GM10248 (cell line): Measurements from ENCODE around the gene GSN.

Experiments used
- CTCF ChIA-PET: fragments of 300-600 bp; sonication (Branson Sonifier 250); formaldehyde crosslinking; extraction: SDS; loops from one replicate; lab custom pipeline; 2021; ENCODE audit warnings: antibody characterized with exemption; lab: Yijun Ruan, JAX
- POLR2A ChIA-PET: fragments of 350-650 bp; sonication (Branson Sonifier 250); formaldehyde crosslinking; extraction: SDS; loops from one replicate; lab custom pipeline; 2020; ENCODE audit warnings: antibody characterized with exemption; lab: Yijun Ruan, JAX
- DNase-seq: peaks from one replicate; pipeline ENCODE4 v3.0.0; 2012; ENCODE audit errors: extremely low spot score
- CTCF ChIP-seq: IDR thresholded peaks from 2 replicates; pipeline ENCODE4 v1.5.1; 2012; ENCODE audit warnings: mild to moderate bottlenecking, low read depth; ENCODE audit errors: extremely low read depth, missing control alignments, control extremely low read depth

Gene GSN

GRCh38 chr9:121261107-121261460 is 6.9 kb upstream of the GSN start:
- no peak for TF ChIP-seq CTCF
- ChIA-PET POLR2A (no interaction called here), CTCF (interaction anchor here (1.2 to 2.6 kb wide), 3 partner anchors 8 to 17 kb away, joined by 3 to 10 read pairs (median 7); no protein-coding TSS in a partner anchor)
- DNase-seq = no peak

- CTCF ChIA-PET = interaction anchor here (0.8 to 2.6 kb wide), 4 partner anchors 8 to 58 kb away, joined by 3 to 10 read pairs (median 6); no protein-coding TSS in a partner anchor
- DNase-seq = no peak
- POLR2A ChIA-PET = no interaction called here
- TF ChIP-seq CTCF = no peak
These were observed 6.2 kb upstream of the GSN start for GRCh38 chr9:121261755-121262154.

GRCh38 chr9:121262423-121262822 is 5.5 kb upstream of the GSN start:
- no peak for DNase-seq
- CTCF ChIA-PET = interaction anchor here (0.8 to 2.6 kb wide), 4 partner anchors 8 to 58 kb away, joined by 3 to 10 read pairs (median 6); no protein-coding TSS in a partner anchor
- POLR2A ChIA-PET = no interaction called here
- no peak for TF ChIP-seq CTCF

GRCh38 chr9:121262953-121263352 is 5.0 kb upstream of the GSN start:
- no peak for DNase-seq
- ChIA-PET POLR2A (no interaction called here), CTCF (interaction anchor here (1.5 to 2.6 kb wide), 3 partner anchors 8 to 15 kb away, joined by 4 to 10 read pairs (median 7); no protein-coding TSS in a partner anchor)
- no peak for TF ChIP-seq CTCF

DNA sequence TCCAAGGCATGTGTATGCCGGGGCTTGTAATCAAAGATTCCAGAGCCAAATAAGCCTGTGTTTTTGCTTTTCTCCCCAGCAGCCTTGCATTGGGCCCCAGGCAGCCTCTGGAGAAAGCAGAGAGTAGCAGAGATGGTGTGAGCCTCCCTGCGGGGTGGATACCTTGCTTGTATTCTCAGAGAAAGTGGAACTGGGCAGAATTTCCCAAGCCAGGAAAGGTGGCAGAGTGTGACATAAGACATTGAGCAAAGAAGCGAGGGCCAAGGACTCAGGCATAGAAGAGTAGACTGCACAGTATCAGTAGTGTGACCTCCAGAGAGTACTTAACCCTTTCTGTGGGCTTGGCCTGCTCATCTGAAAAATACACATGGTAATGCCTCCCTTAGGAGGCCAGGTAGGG is 1.6 kb upstream of the GSN start:
- DNase-seq = no peak
- CTCF ChIA-PET = interaction anchor here (3.1 to 4.8 kb wide), 2 partner anchors 12 to 54 kb away, joined by 13 to 22 read pairs; no protein-coding TSS in a partner anchor
- TF ChIP-seq CTCF = no peak
- POLR2A ChIA-PET = no interaction called here

DNA sequence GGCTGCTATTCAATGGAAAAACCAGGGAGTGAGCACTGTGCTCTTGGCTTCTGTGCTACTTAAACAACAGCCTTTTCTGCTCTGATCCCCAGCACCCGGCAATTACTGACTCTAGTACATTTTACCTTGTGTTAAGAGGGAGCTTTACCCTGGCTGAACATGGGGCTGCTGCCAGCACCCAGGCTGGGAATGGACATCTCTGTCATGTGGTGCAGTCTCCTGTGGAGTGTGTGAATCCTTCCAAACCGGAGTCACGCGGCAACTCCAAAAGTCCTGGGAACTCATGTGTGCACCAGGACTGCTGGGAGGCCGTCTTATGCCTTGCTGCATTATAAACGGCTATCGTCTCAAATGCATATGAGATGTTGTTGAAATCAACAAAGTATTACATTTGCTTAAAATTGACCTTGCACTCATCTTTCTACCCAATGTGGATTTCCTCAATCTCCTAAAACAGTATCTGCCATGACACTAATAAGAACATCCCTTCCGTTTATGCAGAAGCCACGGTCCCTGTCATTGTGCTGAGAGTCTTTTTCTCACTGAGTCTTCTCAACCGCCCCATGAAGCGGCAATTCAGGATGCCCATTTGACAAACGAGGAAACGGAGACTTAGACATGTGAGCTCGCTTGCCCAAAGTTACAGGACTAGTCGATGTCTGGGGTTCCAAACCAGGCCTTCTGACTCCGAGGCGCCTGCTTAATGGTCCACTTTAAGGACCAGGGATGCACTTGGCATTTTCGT is 884 bp upstream of the GSN start:
- ChIA-PET CTCF (interaction anchor here (1.0 to 4.8 kb wide), 6 partner anchors 11 to 397 kb away, joined by 3 to 34 read pairs (median 12); partner anchors contain the start of gene RAB14), POLR2A (no interaction called here)
- no peak for DNase-seq
- TF ChIP-seq CTCF = no peak
